Body of pancreas (tissue), 4 donors: ENCODE results near the gene ALDOC. TPM values are rescaled to one million over a fixed set of nuclear protein-coding genes. Genes with fewer than 3 reads are reported as not detected.

ENCODE experiments used
- ATAC-seq: fragments of 150-250 bp; one replicate; pipeline ENCODE4 v1.9.1; 2016
- DNase-seq, 4 donors: peaks; one replicate each; pipeline ENCODE4 v3.0.0-alpha.2; 2019
- H3K27ac ChIP-seq, 4 donors: fragments of 200-600 bp; sonication (generic); 1 replicate in 3 of 4; 2 replicates in 1 of 4; pipeline versions ENCODE4 v1.5.1 to v1.6.1; 2016 to 2019; ENCODE audit warnings: mild to moderate bottlenecking in 1 of 4, mixed read lengths in 1 of 4, moderate library complexity in 1 of 4
- H3K27me3 ChIP-seq, 2 donors: fragments of 200-600 bp; sonication (generic); one replicate each; pipeline ENCODE4 v1.6.0; 2016; ENCODE audit warnings: mild to moderate bottlenecking in 1 of 2
- H3K36me3 ChIP-seq, 2 donors: fragments of 200-600 bp; sonication (generic); replicated peaks in 1 of 2; 2 replicates each; pipeline ENCODE4 v1.5.1; 2016; ENCODE audit warnings: low read depth in 2 of 2; ENCODE audit not compliant: insufficient read depth in 1 of 2
- H3K4me1 ChIP-seq: fragments of 200-600 bp; sonication (generic); one replicate; pipeline ENCODE4 v1.6.0; 2016
- H3K4me3 ChIP-seq, 2 donors: fragments of 200-600 bp; sonication (generic); 1 replicate in 1 of 2; 2 replicates in 1 of 2; pipeline ENCODE4 v1.5.1; 2016 to 2019
- H3K9me3 ChIP-seq, 3 donors: fragments of 200-600 bp; sonication (generic); 1 replicate in 2 of 3; 2 replicates in 1 of 3; pipeline ENCODE4 v1.5.1; 2016
- CTCF ChIP-seq, 7 experiments: fragments of 450-650 bp in 4 of 7; fragments of 200-600 bp in 3 of 7; sonication (generic) in 3 of 7; IDR thresholded peaks; one replicate each; pipeline ENCODE4 v1.5.1; 2016 to 2019; ENCODE audit warnings: antibody characterized with exemption in 7 of 7
- POLR2A ChIP-seq, 3 donors: fragments of 450-650 bp; IDR thresholded peaks; one replicate each; pipeline ENCODE4 v1.6.1; 2016; ENCODE audit warnings: antibody characterized with exemption in 3 of 3, mild to moderate bottlenecking in 2 of 3
- WGBS, 2 donors: methylation state at CpG; one replicate each; pipeline ENCODE4 v1.1.5; 2017; 5-methylcytosine and 5-hydroxymethylcytosine counted together
- intact Hi-C: fragments of 100-400 bp; cut with DNase I; formaldehyde crosslinking; loops from one replicate; pipeline ENCODE4 v1.15.1; 2023
- total RNA-seq, 2 donors: library from RNA; depleted of rRNA; stranded (reverse); fragments of >200 nt; gene quantifications; one replicate each; pipeline ENCODE4 v1.1.0, GENCODE V29; 2016

Gene ALDOC
- total RNA-seq, 2 donors from 2014 or later, result 2.9 to 25.1 TPM

- ATAC-seq (no peak), DNase-seq (no peak)
- Histone ChIP-seq H3K27me3 (no peaks in the 10 kb centered on the region), H3K4me3 (no peak overlapping the region), H3K27ac (no peak overlapping the region), H3K36me3 (no peaks in the 10 kb centered on the region), H3K4me1 (peaks cover 26% of the 10 kb centered on the region), H3K9me3 (no peaks in the 10 kb centered on the region)
- 74 to 76% methylated on average over 6 of the region's 6 CpGs for WGBS, 2 donors
- TF ChIP-seq CTCF (IDR thresholded peaks at IDR 0.05), result no peak
- no peak for TF ChIP-seq POLR2A (IDR thresholded peaks at IDR 0.05)
- intact Hi-C loops, result no loop called here
These were observed 28.1 kb downstream of the ALDOC start for GRCh38 chr17:28548417-28549130.

- ATAC-seq (peak; percentile 68), DNase-seq (peak; percentile 76 to 83 (median 81))
- H3K4me3 ChIP-seq, result no peak overlapping the region
- H3K4me1 ChIP-seq, result peaks cover 18% of the 10 kb centered on the region
- peak; percentile 80 to 93 (median 91) for TF ChIP-seq CTCF (IDR thresholded peaks at IDR 0.05)
- TF ChIP-seq POLR2A (IDR thresholded peaks at IDR 0.05), result no peak
- no peaks in the 10 kb centered on the region for H3K36me3 ChIP-seq
- peak overlapping the region in 1 of 4 donors; percentile 16 for H3K27ac ChIP-seq
- H3K27me3 ChIP-seq, result no peaks in the 10 kb centered on the region
- intact Hi-C loops, result no loop called here
- 69 to 81% methylated on average over 18 to 26 of the region's 26 CpGs for WGBS, 2 donors
- no peaks in the 10 kb centered on the region for H3K9me3 ChIP-seq
These were observed 28.9 kb downstream of the ALDOC start for GRCh38 chr17:28547623-28548416.

- 80 to 89% methylated on average over 12 to 14 of the region's 14 CpGs for WGBS, 2 donors
- no peaks in the 10 kb centered on the region for H3K27me3 ChIP-seq
- ATAC-seq (no peak), DNase-seq (no peak)
- TF ChIP-seq CTCF (IDR thresholded peaks at IDR 0.05) (no peak), POLR2A (IDR thresholded peaks at IDR 0.05) (no peak)
- intact Hi-C loops, result no loop called here
- no peak overlapping the region for H3K4me3 ChIP-seq
- peaks cover 15% of the 10 kb centered on the region for H3K4me1 ChIP-seq
- no peaks in the 10 kb centered on the region for H3K36me3 ChIP-seq
- H3K27ac ChIP-seq, result no peak overlapping the region
- H3K9me3 ChIP-seq, result no peaks in the 10 kb centered on the region
These were observed 29.5 kb downstream of the ALDOC start for GRCh38 chr17:28547096-28547622.

- 70 to 74% methylated on average over 4 to 6 of the region's 6 CpGs for WGBS, 2 donors
- intact Hi-C loops, result no loop called here
- Histone ChIP-seq H3K4me1 (peaks cover 4% of the 10 kb centered on the region), H3K9me3 (no peaks in the 10 kb centered on the region), H3K4me3 (no peak overlapping the region), H3K36me3 (no peaks in the 10 kb centered on the region), H3K27ac (no peak overlapping the region), H3K27me3 (no peaks in the 10 kb centered on the region)
- no peak for TF ChIP-seq POLR2A (IDR thresholded peaks at IDR 0.05)
- DNase-seq, result no peak
- ATAC-seq, result no peak
These were observed 30.8 kb downstream of the ALDOC start for GRCh38 chr17:28545787-28546415.

- Histone ChIP-seq H3K36me3 (no peaks in the 10 kb centered on the region), H3K27me3 (no peaks in the 10 kb centered on the region), H3K27ac (no peak overlapping the region), H3K4me1 (peaks cover 3% of the 10 kb centered on the region), H3K9me3 (no peaks in the 10 kb centered on the region), H3K4me3 (no peak overlapping the region)
- DNase-seq (no peak), ATAC-seq (no peak)
- TF ChIP-seq CTCF (IDR thresholded peaks at IDR 0.05) (no peak), POLR2A (IDR thresholded peaks at IDR 0.05) (no peak)
- intact Hi-C loops, result no loop called here
- WGBS, 2 donors, result 54 to 68% methylated on average over 2 of the region's 2 CpGs
These were observed 31.6 kb downstream of the ALDOC start for GRCh38 chr17:28545141-28545503.
